AG20443 (cell line): ENCODE data around the gene RASSF5.
"Not testable (repeated sequence)": the region's sequence is repeated elsewhere in the genome, so short reads cannot be mapped to it uniquely, and the experiment has no call there.

Experiments used
- DNase-seq: peaks from one replicate; pipeline ENCODE4 v3.0.0; 2012; ENCODE audit warnings: low spot score, mixed read lengths

Gene RASSF5

DNA sequence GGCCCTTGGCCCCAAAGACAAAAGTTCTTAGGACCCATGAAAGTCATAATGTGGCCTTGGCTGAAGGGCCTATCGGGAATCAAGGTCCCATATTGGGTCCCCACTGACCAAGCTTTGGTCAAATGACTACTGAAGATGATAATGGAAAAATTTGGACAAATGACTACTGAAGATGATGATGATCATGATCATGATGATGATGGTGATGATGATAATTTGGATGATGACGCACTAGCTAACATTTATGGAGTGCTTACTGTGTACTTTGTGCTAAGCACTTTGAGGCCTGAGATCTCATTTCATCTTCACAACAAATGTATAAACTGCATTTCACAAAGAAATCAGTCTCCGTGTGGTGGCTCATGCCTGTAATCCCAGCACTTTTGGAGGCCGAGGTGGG lies 65.5 kb downstream of the RASSF5 start:
- no peak for DNase-seq

DNA sequence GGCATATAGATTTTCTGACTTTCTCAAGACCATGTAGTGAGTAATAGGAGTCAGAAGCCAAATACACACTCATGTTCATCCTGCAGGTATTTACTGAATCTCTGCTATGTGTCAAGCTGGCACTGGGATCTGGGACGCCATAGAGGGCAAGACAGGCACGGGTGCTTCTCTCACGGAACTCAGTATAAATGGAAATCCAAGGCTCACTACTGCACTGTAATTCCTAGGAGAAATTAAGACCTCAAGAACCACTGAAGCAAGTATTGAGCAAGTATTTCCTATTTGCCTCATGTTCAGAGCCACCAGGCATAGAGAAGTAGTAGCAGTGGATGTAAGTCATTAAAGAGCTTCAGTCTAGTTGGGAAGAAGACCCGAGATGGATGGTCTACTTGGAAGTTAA lies 66.0 kb downstream of the RASSF5 start:
- DNase-seq, result no peak

DNA sequence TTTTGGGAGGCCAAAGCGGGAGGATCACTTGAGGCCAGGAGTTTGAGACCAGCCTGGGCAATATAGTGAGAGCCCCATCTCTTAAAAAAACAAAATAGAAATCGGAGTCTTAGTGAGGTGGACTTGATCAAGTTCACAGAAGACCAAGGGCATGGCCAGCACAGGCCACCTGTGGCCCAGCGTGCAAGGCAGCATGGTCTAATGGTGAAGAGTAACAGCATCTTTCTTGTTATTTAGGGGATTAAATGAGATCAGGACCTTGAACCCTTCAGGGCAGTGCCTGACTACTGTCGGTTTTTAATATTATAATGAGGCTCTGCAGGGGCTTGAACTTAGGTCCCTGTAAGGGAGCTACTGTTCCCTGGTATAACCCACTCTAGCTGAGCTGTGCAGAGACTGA lies 66.4 kb downstream of the RASSF5 start:
- no peak for DNase-seq

DNA sequence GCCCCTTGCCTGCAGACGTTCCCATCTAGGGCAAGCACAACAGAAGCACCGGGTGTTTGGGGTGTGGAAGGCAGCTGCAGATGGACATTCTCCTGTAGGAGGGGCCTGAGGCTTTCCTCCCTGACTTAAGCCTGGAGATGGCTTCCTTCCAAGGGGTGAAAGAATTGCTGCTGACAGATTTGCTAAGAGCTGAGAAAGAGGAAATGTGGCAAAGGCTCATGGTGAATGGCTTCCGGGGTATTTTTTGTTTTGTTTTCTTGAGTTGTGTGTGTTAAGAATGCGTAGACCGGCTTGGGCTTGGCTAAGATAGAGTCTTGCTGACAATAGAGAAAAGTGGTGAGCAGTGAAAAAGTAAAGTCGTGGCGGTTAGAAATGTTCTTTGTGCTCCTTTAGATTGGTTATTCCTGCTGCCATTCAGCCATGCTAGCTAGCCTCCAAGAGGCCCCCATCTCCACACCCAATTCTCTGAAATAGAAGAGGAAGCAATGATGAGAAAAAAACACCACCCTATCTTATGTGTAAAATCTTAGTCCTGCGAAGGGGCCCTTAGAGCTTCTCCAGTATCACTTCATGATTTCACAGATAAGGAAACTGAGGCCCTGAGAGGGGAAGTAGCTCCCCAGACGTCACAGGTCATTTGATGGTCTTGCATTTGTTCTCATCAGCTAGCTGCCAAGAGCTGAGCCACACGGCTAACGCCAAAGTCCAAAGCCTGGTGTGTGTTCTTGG lies 68.0 kb downstream of the RASSF5 start:
- peak; percentile 64 for DNase-seq

DNA sequence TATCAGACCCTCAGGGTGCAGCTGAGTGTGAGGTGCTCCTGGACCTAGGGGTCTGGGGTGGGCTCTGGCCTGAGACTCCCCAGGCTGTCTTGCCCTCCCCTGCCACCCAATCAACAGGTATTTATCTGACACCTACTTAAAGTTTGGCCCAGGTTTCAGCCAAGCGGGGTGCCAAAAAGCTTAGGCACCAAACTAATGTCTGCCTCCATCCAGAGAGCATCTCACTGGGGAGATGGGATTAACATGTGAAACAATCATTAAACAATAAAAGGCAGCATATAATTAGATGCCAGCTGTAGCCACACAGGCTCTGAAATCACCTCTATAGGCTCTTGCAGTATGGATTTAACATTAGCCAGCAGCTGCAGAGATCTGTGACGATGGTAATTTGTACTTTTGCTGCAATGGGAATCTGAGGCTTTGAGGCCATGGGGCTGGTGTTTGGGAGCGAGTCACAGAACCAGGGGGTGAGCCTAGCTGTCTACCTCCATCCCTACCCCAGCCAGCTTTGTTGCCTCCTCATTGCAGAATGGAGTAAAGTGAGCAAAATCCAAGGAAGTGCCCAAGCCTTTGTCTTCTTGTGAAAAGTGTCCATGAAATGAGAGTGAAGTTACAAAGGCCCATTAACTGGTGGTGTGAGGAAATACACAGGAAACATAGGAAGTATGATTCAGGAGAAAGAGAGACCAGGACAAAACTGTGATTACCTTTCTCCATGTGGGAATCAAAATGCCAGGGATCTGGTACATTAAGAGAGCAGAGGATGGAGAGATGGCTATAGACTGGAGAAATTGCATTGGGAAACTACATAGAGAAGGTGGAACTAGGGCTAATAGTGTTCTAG lies 68.8 kb downstream of the RASSF5 start:
- no peak for DNase-seq

DNA sequence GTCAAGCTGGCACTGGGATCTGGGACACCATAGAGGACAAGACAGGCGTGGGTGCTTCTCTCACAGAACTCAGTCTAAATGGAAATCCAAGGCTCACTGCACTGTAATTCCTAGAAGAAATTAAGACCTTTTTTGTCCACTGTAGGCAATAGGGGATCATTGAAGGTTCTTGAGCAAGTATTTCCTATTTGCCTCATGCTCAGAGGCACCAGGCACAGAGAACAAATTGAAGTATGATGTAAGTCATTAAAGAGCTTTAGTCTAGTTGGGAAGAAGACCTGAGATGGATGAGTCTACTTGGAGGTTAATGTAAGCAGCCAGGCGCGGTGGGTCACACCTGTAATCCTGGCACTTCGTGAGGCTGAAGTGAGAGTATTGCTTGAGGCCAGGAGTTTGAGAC lies 70.3 kb downstream of the RASSF5 start:
- no peak for DNase-seq

DNA sequence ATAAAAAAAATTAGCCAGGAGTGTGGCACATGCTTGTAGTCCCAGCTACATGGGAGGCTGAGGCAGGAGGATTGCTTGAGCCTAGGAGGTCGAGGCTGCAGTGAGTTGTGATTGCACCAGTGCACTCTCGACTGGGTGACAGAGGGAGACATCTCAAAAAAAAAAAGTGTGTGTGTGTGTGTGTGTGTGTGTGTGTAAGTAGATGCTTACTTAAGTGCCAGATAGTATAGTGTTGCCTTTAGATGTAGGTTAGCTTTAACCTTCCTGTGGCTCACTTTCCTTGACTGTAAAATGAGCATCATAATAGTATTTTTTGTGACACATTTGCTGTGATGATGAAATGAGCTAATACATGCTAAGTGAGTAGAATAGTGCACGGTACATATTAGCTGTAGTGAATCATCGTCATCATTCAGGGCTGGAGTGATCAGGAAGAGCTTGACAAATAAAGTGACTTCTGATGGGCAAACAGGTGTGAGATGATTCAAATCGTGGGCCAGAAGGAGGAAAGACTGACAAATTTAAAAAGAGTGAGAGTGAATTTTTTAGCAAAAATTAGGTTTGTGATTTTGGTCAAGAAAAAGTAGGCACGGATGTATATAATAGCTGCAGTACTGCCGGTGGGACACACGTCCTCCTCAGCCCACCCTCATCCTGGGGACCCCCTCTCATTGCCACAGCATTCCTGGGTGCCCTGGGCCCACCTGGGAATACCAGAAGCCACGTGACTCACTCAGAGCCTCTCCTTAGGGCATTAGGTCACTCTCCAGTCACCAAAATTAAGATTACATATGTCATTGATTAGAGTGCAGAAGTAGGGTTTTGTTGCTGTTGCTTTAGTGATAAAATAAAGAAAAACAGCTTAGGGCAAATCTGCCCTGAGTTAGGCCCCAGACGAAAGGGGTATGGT lies 71.0 kb downstream of the RASSF5 start:
- DNase-seq, result no peak

DNA sequence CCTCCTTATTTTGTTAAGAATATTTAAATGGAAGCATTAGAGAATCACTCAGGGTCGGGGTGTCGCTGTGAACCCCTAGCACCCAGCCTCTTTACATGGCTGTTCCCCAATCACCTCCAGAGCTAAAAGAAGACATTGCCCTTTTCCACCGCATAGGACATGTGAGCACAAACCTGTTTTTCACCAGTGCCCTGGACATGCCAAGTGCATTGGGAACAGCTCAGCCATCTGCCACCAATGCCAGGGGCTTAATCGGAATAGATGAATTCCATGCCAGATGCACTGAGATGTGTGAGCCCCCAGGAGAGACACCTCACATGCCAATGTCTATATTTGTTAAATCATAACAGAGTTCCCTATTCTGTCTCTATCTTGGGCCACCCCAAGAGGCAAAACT lies 71.6 kb downstream of the RASSF5 start:
- DNase-seq, result no peak

DNA sequence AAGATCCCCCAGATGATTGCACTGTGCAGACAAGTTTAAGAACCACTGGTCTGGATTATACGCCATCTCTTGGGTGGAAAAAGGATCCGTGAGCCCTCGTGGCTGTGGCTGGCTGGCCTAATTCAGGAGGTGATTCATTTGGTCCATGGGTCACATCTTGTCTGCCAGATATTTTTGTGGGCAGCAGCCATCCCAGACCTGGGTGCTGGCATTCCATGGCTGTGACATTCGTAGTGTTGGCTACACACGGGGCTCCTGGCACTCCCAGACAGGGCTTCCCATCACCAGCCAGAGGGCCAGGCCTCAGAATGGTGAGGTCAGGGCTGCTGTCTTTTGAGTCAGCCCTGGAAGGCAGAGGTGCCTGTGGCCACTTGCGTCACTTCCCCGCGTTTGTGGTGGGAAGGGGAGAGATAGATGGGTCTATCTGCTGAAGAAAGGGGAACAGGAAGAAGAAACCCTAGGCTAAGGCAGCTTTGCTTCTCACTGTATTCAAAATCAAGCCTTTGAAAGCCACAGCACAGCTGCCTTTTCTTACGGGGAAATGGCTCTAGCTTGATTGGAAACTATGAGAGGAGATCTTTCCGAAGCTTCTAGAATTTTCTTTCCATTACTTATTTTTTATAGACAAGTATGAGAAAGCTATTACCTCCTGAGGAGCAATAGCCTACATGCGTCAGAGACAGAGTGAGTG lies 72.6 kb downstream of the RASSF5 start:
- DNase-seq, result peak; percentile 78

DNA sequence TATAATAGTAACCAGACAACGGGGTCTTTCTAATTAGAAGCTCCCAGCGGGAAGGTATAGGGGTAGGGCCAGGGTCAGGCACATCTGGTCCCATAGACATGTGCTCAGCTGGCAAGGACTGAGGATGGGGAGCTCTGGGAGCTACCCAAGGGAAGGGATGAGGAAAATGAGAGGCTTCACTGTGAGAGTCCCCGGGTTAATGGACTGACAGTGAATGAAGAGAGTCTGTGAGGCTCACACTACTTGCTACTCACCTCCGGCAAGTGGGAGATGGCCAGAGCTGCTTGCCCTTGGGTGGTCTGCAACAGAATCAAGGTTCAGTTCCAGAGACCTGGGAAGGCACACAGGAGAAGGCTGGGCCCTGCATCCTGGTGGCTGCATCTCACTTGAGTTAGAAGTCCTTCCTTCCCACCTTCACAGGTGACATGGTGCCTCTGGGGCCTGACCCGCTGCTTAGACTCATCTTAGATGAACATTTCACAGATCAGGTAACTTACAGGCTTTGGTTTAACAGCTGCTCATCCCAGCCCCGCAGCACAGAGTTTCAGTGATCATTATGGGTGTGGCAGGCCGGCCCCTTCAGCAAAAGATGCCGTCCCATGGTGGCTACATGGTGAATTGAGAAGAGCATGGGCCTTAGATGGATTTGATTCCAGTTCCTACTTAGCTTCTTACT lies 73.2 kb downstream of the RASSF5 start:
- DNase-seq, result no peak

DNA sequence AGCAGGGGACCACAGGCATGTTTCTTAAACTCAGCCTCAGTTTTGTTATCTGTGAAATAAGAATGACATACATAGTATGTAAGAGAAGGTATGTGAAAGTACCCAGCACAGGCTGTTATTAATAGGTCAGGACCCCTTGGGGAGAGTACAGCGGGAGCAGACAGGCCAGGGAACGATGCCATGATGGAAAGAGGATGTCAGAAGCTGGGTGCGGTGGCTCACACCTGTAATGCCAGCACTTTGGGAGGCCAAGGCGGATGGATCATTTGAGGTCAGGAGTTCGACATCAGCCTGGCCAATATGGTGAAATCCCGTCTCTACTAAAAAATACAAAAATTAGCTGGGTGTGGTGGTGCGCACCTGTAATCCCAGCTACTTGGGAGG lies 73.8 kb downstream of the RASSF5 start:
- not testable (repeated sequence) for DNase-seq

DNA sequence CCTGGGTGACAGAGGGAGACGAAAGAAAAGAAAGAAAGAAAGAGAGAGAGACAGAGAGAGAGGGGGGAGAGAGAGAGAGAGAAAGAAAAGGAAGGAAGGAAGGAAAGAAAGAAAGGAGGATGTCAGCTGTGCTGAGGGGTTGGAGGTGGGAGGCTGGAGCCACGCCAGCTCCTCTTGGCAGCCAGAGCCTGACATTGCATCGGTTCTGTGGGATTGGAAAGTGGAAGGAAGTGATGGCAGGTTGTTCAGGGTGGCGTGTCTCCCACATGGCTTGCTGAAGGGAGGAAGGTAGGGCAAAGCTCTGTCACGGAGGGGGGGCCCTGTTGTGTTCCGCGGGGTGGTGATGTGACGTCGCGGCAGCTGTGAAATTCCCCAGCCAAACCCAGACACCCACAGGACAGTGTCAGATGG lies 74.2 kb downstream of the RASSF5 start:
- DNase-seq, result no peak

DNA sequence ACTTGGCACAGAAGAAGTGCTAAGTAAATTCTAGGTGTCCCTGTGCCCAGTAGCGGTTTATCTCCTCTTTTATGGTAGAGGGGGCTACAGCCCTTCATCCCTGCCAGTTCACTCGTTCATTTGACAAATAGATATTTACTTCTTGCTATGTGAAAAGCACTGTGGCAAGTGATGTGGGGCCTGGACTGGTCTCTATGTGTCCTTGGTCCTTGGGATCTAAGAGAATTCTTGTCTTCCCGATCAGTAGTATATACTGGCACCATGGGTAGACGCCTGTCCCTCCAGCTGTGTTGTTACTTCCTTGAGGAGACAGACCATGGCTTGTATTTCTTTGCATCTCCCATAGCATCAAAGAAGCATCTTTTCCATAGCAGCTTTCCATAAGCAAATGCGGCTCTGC lies 75.2 kb downstream of the RASSF5 start:
- DNase-seq, result no peak

DNA sequence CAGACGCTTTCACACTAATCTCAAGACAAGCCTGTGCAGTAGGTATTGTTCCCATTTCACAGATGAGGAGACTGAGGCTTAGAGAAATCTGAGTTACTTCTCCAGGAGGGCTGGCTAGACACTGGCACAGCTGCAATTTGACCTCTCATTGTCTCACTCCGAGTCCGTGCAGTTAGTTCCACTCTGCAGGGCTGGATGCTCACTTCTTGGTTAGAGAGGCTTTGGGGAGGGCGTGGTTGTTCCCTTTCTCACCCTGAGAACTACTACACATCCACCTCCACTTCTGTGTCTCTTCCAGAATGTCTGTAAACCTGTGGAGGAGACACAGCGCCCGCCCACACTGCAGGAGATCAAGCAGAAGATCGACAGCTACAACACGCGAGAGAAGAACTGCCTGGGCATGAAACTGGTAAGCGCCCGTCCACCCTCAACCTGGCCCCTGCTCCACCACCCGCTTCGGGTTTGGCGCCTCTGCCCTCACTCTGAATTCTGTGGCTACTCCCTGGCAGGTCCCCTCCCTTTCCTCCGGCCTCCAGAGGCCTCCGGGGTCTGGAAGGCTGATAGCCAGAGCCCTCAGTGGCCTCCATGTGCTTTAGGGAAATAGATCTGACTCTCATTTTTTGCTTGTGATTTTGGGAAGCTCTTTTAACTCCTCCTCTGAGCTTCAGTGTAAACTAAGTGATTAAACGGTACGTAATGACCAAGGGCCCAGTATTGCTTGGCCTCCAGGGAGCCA lies 75.8 kb downstream of the RASSF5 start:
- no peak for DNase-seq

DNA sequence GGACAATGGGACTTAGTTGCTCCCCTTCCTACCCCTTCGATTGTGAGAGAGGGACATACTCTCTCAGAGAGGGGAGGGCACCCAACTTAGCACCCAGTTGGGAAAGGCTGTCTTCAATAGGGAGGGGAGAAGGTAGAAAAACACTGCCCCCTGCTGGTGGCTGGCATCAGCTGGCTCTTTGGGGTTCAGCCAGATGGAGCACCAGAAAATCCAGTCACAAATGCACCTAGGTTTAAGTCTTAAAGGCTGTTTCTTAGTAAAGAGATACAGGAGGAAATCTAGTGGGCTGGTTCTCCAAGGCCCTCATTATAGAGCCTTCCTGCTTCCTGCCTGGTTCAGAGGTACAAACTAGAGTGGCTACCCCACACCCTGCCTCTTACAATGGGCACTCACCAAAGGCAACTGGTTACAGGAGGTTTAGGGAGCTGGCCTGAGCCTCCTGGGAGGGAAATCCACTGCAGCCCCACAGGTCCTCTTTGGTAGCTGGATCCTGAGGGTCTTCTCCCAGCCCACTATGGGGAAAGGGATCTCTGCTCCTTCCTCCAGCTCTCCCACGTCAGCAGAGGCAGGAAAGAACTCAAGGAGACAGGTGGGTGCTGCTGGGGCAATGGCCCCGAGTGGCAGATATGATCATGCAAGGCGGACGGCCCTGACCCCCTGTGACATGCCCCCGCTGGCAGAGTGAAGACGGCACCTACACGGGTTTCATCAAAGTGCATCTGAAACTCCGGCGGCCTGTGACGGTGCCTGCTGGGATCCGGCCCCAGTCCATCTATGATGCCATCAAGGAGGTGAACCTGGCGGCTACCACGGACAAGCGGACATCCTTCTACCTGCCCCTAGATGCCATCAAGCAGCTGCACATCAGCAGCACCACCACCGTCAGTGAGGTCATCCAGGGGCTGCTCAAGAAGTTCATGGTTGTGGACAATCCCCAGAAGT lies 76.6 kb downstream of the RASSF5 start:
- DNase-seq, result peak; percentile 78

DNA sequence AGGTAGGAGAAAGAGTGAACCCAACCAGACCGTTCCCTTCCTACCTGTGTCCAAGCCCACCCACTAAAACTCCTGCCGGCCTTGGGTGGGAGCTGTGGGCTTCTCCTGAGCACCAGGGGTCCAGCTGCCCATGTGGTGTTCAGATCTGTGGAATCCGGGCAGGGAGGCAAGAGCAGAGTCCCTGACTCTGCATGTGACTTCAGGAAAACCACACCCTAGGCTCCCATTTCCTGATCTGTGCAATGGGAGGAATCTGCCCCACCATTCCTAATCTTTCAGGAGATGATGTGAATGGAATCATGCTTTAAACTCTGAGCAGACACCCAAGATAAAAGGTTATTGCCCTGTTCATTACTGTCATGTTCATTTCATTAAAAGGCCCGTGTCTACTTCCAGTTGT lies 77.4 kb downstream of the RASSF5 start:
- no peak for DNase-seq

DNA sequence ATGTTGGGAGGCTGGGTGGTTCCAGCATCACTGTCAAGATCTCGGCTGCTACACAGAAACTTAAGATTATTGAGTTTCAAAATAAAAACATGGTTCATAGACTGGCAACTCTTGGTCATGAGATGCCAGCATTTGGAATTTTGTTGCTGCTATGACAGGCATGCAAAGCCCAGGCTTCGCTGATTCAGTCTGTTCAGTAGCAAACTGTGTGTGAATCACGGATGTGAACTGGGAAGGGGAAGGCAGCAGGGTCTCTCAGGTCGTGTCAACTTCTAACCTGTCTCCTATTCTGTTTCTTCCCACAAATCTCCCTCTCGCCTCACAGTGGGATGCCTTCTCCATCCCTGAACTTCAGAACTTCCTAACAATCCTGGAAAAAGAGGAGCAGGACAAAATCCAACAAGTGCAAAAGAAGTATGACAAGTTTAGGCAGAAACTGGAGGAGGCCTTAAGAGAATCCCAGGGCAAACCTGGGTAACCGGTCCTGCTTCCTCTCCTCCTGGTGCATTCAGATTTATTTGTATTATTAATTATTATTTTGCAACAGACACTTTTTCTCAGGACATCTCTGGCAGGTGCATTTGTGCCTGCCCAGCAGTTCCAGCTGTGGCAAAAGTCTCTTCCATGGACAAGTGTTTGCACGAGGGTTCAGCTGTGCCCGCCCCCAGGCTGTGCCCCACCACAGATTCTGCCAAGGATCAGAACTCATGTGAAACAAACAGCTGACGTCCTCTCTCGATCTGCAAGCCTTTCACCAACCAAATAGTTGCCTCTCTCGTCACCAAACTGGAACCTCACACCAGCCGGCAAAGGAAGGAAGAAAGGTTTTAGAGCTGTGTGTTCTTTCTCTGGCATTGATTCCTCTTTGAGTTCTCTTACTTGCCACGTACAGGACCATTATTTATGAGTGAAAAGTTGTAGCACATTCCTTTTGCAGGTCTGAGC lies 79.4 kb downstream of the RASSF5 start:
- no peak for DNase-seq

DNA sequence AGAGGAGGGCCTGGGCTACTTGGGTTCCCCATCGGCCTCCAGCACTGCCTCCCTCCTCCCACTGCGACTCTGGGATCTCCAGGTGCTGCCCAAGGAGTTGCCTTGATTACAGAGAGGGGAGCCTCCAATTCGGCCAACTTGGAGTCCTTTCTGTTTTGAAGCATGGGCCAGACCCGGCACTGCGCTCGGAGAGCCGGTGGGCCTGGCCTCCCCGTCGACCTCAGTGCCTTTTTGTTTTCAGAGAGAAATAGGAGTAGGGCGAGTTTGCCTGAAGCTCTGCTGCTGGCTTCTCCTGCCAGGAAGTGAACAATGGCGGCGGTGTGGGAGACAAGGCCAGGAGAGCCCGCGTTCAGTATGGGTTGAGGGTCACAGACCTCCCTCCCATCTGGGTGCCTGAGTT lies 80.6 kb downstream of the RASSF5 start:
- no peak for DNase-seq
